NCI-H1417 (cell line): ENCODE data around the gene PRKAG1.

Source experiments
- DNase-seq, 3 experiments: peaks; one replicate each; lab custom pipeline; 2025; lab: John Stamatoyannopoulos, UW

The PRKAG1 gene

GRCh38 chr12:49031573-49032161 lies 13.1 kb upstream of the PRKAG1 start:
- DNase-seq = no peak

GRCh38 chr12:49030714-49031572 lies 12.4 kb upstream of the PRKAG1 start:
- DNase-seq = no peak

GRCh38 chr12:49030119-49030518 lies 11.5 kb upstream of the PRKAG1 start:
- no peak for DNase-seq

GRCh38 chr12:49028666-49029275 lies 10.2 kb upstream of the PRKAG1 start:
- no peak for DNase-seq

- DNase-seq = no peak
Observed at GRCh38 chr12:49027846-49028555, 9.4 kb upstream of the PRKAG1 start.

GRCh38 chr12:49026678-49027480 lies 8.3 kb upstream of the PRKAG1 start:
- no peak for DNase-seq

GRCh38 chr12:49026101-49026500 lies 7.5 kb upstream of the PRKAG1 start:
- no peak for DNase-seq

- no peak for DNase-seq
Observed at GRCh38 chr12:49025463-49025862, 6.9 kb upstream of the PRKAG1 start.

GRCh38 chr12:49024543-49024942 lies 6.0 kb upstream of the PRKAG1 start:
- no peak for DNase-seq

GRCh38 chr12:49023812-49024211 lies 5.2 kb upstream of the PRKAG1 start:
- no peak for DNase-seq

- no peak for DNase-seq
Observed at GRCh38 chr12:49022558-49023178, 4.1 kb upstream of the PRKAG1 start.

GRCh38 chr12:49021292-49021915 lies 2.8 kb upstream of the PRKAG1 start:
- DNase-seq = no peak

- DNase-seq = no peak
Observed at GRCh38 chr12:49020441-49020840, 1.9 kb upstream of the PRKAG1 start.

- peak in 1 of 3 experiments; percentile 38 for DNase-seq
Observed at GRCh38 chr12:49019443-49020324, 1.1 kb upstream of the PRKAG1 start.

GRCh38 chr12:49019120-49019430 lies 499 bp upstream of the PRKAG1 start:
- no peak for DNase-seq

GRCh38 chr12:49017891-49018260 lies 700 bp downstream of the PRKAG1 start:
- no peak for DNase-seq

GRCh38 chr12:49015196-49015595 lies 3.4 kb downstream of the PRKAG1 start:
- DNase-seq = no peak

- DNase-seq = no peak
Observed at GRCh38 chr12:49014547-49014946, 4.0 kb downstream of the PRKAG1 start.

GRCh38 chr12:49013428-49013827 lies 5.1 kb downstream of the PRKAG1 start:
- no peak for DNase-seq

GRCh38 chr12:49012739-49013138 lies 5.8 kb downstream of the PRKAG1 start:
- no peak for DNase-seq
